T-cell (primary cell): ENCODE data around the gene GUF1. TPM values are rescaled to one million over a fixed set of nuclear protein-coding genes. Genes with fewer than 3 reads are reported as not detected.
"Not testable (repeated sequence)": the region's sequence is repeated elsewhere in the genome, so short reads cannot be mapped to it uniquely, and the experiment has no call there.

Experiments used
- ATAC-seq, 4 experiments: fragments of 200-7000 bp in 3 of 4; fragments of 150-1000 bp in 1 of 4; cut with Tn5 transposase; replicated peaks in 1 of 4; 1 replicate in 3 of 4; 2 replicates in 1 of 4; pipeline ENCODE4 v1.10.0; 2021; ENCODE audit warnings: moderate library complexity in 3 of 4, mild to moderate bottlenecking in 2 of 4, moderate number of reproducible peaks in 1 of 4
- CTCF ChIA-PET, 2 donors: fragments of 300-600 bp; sonication (Branson Sonifier 250); formaldehyde crosslinking; loops; one replicate each; lab custom pipeline; 2022; ENCODE audit warnings: antibody characterized with exemption in 2 of 2; lab: Charles Lee
- POLR2A ChIA-PET, 2 donors: fragments of 300-600 bp; sonication (Branson Sonifier 250); formaldehyde crosslinking; loops; one replicate each; lab custom pipeline; 2022; ENCODE audit warnings: antibody characterized with exemption in 2 of 2; lab: Charles Lee
- DNase-seq, 35 experiments: peaks; one replicate each; pipeline versions ENCODE4 v3.0.0 to v3.0.0-alpha.2; 2013 to 2023
- H3K27ac ChIP-seq: one replicate; pipeline ENCODE4 v1.5.1; 2013; ENCODE audit warnings: low read length
- H3K27me3 ChIP-seq, 2 experiments: replicated peaks in 1 of 2; 1 replicate in 1 of 2; 2 replicates in 1 of 2; pipeline versions ENCODE4 v1.6.1 to v1.7.0; 2013; ENCODE audit warnings: low read length in 1 of 2, mixed read lengths in 1 of 2; ENCODE audit not compliant: control insufficient read depth in 2 of 2, insufficient read depth in 2 of 2; ENCODE audit errors: extremely low read depth in 1 of 2
- H3K36me3 ChIP-seq, 2 donors: 1 replicate in 1 of 2; 2 replicates in 1 of 2; pipeline versions ENCODE4 v1.6.1 to v1.7.0; 2013; ENCODE audit warnings: low read length in 1 of 2; ENCODE audit not compliant: control insufficient read depth in 2 of 2, insufficient read depth in 1 of 2; ENCODE audit errors: extremely low read depth in 1 of 2
- H3K4me1 ChIP-seq, 2 experiments: 1 replicate in 1 of 2; 2 replicates in 1 of 2; pipeline versions ENCODE4 v1.6.1 to v1.7.0; 2013; ENCODE audit warnings: low read length in 2 of 2, mixed read lengths in 1 of 2; ENCODE audit not compliant: insufficient read depth in 2 of 2, control insufficient read depth in 1 of 2; ENCODE audit errors: extremely low read depth in 1 of 2
- H3K4me3 ChIP-seq, 2 donors: 1 replicate in 1 of 2; 2 replicates in 1 of 2; pipeline versions ENCODE4 v1.5.1 to v1.7.0; 2013; ENCODE audit warnings: mild to moderate bottlenecking in 2 of 2, low read length in 1 of 2, moderate library complexity in 1 of 2; ENCODE audit not compliant: control insufficient read depth in 1 of 2; ENCODE audit errors: extremely low read depth in 1 of 2
- H3K9me3 ChIP-seq: 2 replicates; pipeline ENCODE4 v1.7.0; 2013
- H3K27ac Mint-ChIP-seq, 2 donors: one replicate each; pipeline ENCODE4 v1.8.0; 2020 to 2021; ENCODE audit warnings: mild to moderate bottlenecking in 2 of 2, mixed read lengths in 2 of 2
- H3K27me3 Mint-ChIP-seq, 2 donors: one replicate each; pipeline ENCODE4 v1.8.0; 2021 to 2022; ENCODE audit warnings: mixed read lengths in 2 of 2
- H3K36me3 Mint-ChIP-seq: one replicate; pipeline ENCODE4 v1.8.0; 2021; ENCODE audit warnings: mixed read lengths
- H3K4me1 Mint-ChIP-seq, 3 donors: one replicate each; pipeline ENCODE4 v1.8.0; 2020 to 2022; ENCODE audit warnings: mixed read lengths in 3 of 3, mild to moderate bottlenecking in 1 of 3
- H3K4me3 Mint-ChIP-seq, 3 donors: one replicate each; pipeline ENCODE4 v1.8.0; 2020 to 2022; ENCODE audit warnings: mild to moderate bottlenecking in 3 of 3, mixed read lengths in 3 of 3, moderate library complexity in 3 of 3
- H3K9me3 Mint-ChIP-seq, 3 donors: one replicate each; pipeline ENCODE4 v1.8.0; 2020 to 2022; ENCODE audit warnings: mixed read lengths in 3 of 3
- WGBS: methylation state at CpG from one replicate; pipeline ENCODE4 v1.1.5; 2013; ENCODE audit warnings: missing lambda C conversion rate; ENCODE audit not compliant: insufficient coverage; 5-methylcytosine and 5-hydroxymethylcytosine counted together
- total RNA-seq, 35 experiments: library from RNA in 6 of 35; stranded (reverse) in 6 of 35; fragments of 120-200 nt in 1 of 35; gene quantifications; one replicate each; pipeline versions ENCODE4 v1.2.1 to v1.2.4 and lab custom pipeline; 2013 to 2026

The GUF1 gene
- total RNA-seq, 5 donors from 2014 or later (not counting 1 experiment from before 2014, with no cell fraction given) = 16.2 to 23.8 (median 21.2) TPM

- WGBS = 100% methylated on average over 1 of the region's 9 CpGs
- H3K36me3 ChIP-seq, ATAC-seq, H3K27ac Mint-ChIP-seq, H3K27ac ChIP-seq, H3K9me3 Mint-ChIP-seq, H3K36me3 Mint-ChIP-seq, H3K27me3 ChIP-seq, H3K4me3 Mint-ChIP-seq, H3K4me3 ChIP-seq, POLR2A ChIA-PET, H3K27me3 Mint-ChIP-seq, DNase-seq, H3K9me3 ChIP-seq: not testable (repeated sequence)
- CTCF ChIA-PET = interaction anchor here (0.6 to 1.2 kb wide), 3 partner anchors 9 to 1587 kb away, joined by 4 read pairs; no protein-coding TSS in a partner anchor
- H3K4me1 Mint-ChIP-seq = peaks cover 26 to 34% (median 31%) of the 10 kb centered on the region in 3 donors
- peaks cover 7 to 14% of the 10 kb centered on the region in 2 experiments for H3K4me1 ChIP-seq
Observed at GRCh38 chr4:44728694-44729093, 50.5 kb downstream of the GUF1 start.

GRCh38 chr4:44736900-44737299 is 58.7 kb downstream of the GUF1 start:
- Histone ChIP-seq H3K27me3 (no peaks in the 10 kb centered on the region), H3K4me3 (no peak overlapping the region), H3K27ac (no peak overlapping the region), H3K9me3 (no peaks in the 10 kb centered on the region), H3K4me1 (no peaks in the 10 kb centered on the region), H3K36me3 (no peaks in the 10 kb centered on the region)
- no peaks in the 10 kb centered on the region for H3K9me3 Mint-ChIP-seq
- no peaks in the 10 kb centered on the region for H3K4me1 Mint-ChIP-seq
- DNase-seq (no peak), ATAC-seq (no peak)
- H3K27ac Mint-ChIP-seq = no peak overlapping the region
- ChIA-PET POLR2A (no interaction called here), CTCF (no interaction called here)
- 94% methylated on average over 2 of the region's 2 CpGs for WGBS
- peaks cover 39% of the 10 kb centered on the region in 2 donors for H3K27me3 Mint-ChIP-seq
- no peaks in the 10 kb centered on the region for H3K36me3 Mint-ChIP-seq
- no peak overlapping the region for H3K4me3 Mint-ChIP-seq

- POLR2A ChIA-PET = interaction anchor here in 1 of 2 donors (0.6 kb wide), 1 partner anchor 61 kb away, joined by 4 read pairs; the partner anchor contains the start of gene GUF1
- no peak overlapping the region for H3K4me3 ChIP-seq
- H3K9me3 ChIP-seq = no peaks in the 10 kb centered on the region
- WGBS = 40% methylated on average over 1 of the region's 2 CpGs
- no peaks in the 10 kb centered on the region for H3K4me1 ChIP-seq
- H3K27me3 ChIP-seq = no peaks in the 10 kb centered on the region
- Mint-ChIP-seq H3K27ac (no peak overlapping the region), H3K27me3 (peaks cover 37 to 45% of the 10 kb centered on the region in 2 donors), H3K9me3 (no peaks in the 10 kb centered on the region), H3K36me3 (no peaks in the 10 kb centered on the region), H3K4me1 (no peaks in the 10 kb centered on the region), H3K4me3 (no peak overlapping the region)
- H3K36me3 ChIP-seq = no peaks in the 10 kb centered on the region
- no peak overlapping the region for H3K27ac ChIP-seq
- CTCF ChIA-PET = no interaction called here
- peak in 1 of 4 experiments; percentile 35 for ATAC-seq
- no peak for DNase-seq
Observed at GRCh38 chr4:44738615-44739014, 60.4 kb downstream of the GUF1 start.

GRCh38 chr4:44740201-44740600 is 62.0 kb downstream of the GUF1 start:
- Histone ChIP-seq H3K9me3 (no peaks in the 10 kb centered on the region), H3K27ac (no peak overlapping the region), H3K27me3 (no peaks in the 10 kb centered on the region), H3K36me3 (no peaks in the 10 kb centered on the region), H3K4me1 (no peaks in the 10 kb centered on the region), H3K4me3 (no peak overlapping the region)
- Mint-ChIP-seq H3K4me1 (no peaks in the 10 kb centered on the region), H3K9me3 (no peaks in the 10 kb centered on the region), H3K36me3 (no peaks in the 10 kb centered on the region), H3K27ac (no peak overlapping the region), H3K4me3 (no peak overlapping the region), H3K27me3 (peaks cover 26 to 34% of the 10 kb centered on the region in 2 donors)
- POLR2A ChIA-PET = no interaction called here
- WGBS = 66% methylated on average over 2 of the region's 2 CpGs
- ATAC-seq = no peak
- DNase-seq = no peak
- CTCF ChIA-PET = interaction anchor here in 1 of 2 donors (0.7 kb wide), 1 partner anchor 45 kb away, joined by 3 read pairs; no protein-coding TSS in a partner anchor

Other genes starting within 250 kb of the GUF1 start
- not detected for gene KCTD8, start 229.6 kb upstream of the GUF1 start, total RNA-seq
- gene YIPF7, start 26.8 kb upstream of the GUF1 start, total RNA-seq = under 1 TPM in 1 of 5 donors, not detected in 4; 0.50 TPM
- gene GNPDA2, start 48.1 kb downstream of the GUF1 start, total RNA-seq = 10 to 100 TPM in 3 of 5 donors, 1 to 10 TPM in 2; 8.3 to 13.1 (median 10.9) TPM